Adipocyte (in vitro differentiated cells): ENCODE results near the gene PTPRN2.
"Not testable (repeated sequence)": the region's sequence is repeated elsewhere in the genome, so short reads cannot be mapped to it uniquely, and the experiment has no call there.

Source experiments
- DNase-seq: peaks from one replicate; pipeline ENCODE4 v3.0.0-alpha.2; 2015; ENCODE audit warnings: low read depth
- H3K27me3 ChIP-seq: replicated peaks from 2 replicates; pipeline ENCODE4 v1.7.0; 2013; ENCODE audit warnings: mild to moderate bottlenecking, low read length, moderate library complexity; ENCODE audit not compliant: control insufficient read depth, insufficient read depth
- H3K36me3 ChIP-seq: 2 replicates; pipeline ENCODE4 v1.7.0; 2013; ENCODE audit warnings: low read length, mild to moderate bottlenecking, moderate library complexity; ENCODE audit not compliant: control insufficient read depth, insufficient read depth, severe bottlenecking
- H3K4me1 ChIP-seq: 2 replicates; pipeline ENCODE4 v1.7.0; 2013; ENCODE audit warnings: mild to moderate bottlenecking, low read length, moderate library complexity; ENCODE audit not compliant: control insufficient read depth, insufficient read depth
- H3K4me3 ChIP-seq: 2 replicates; pipeline ENCODE4 v1.7.0; 2013; ENCODE audit warnings: mild to moderate bottlenecking, low read length, moderate library complexity
- H3K9ac ChIP-seq: 2 replicates; pipeline ENCODE4 v1.7.0; 2013; ENCODE audit warnings: mild to moderate bottlenecking, low read length, moderate library complexity
- H3K9me3 ChIP-seq: 2 replicates; pipeline ENCODE4 v1.7.0; 2013; ENCODE audit warnings: mild to moderate bottlenecking, low read length, moderate library complexity; ENCODE audit not compliant: control insufficient read depth

The PTPRN2 gene

GRCh38 chr7:158381956-158382355, 205.7 kb downstream of the PTPRN2 start:
- H3K27me3 ChIP-seq, result peaks cover 3% of the 10 kb centered on the region
- no peak for DNase-seq

GRCh38 chr7:158378978-158379377, 208.6 kb downstream of the PTPRN2 start:
- Histone ChIP-seq H3K27me3 (no peaks in the 10 kb centered on the region), H3K4me1 (no peaks in the 10 kb centered on the region), H3K9me3 (peaks cover 5% of the 10 kb centered on the region), H3K36me3 (no peaks in the 10 kb centered on the region), H3K9ac (no peak overlapping the region), H3K4me3 (no peak overlapping the region)
- DNase-seq, result no peak

More at GRCh38 chr7:158381956-158382355, 205.7 kb downstream of the PTPRN2 start:
- no peaks in the 10 kb centered on the region for H3K4me1 ChIP-seq
- no peak overlapping the region for H3K4me3 ChIP-seq
- no peak overlapping the region for H3K9ac ChIP-seq
- no peaks in the 10 kb centered on the region for H3K36me3 ChIP-seq
- no peaks in the 10 kb centered on the region for H3K9me3 ChIP-seq

GRCh38 chr7:158377800-158378623, 209.6 kb downstream of the PTPRN2 start:
- Histone ChIP-seq H3K27me3 (no peaks in the 10 kb centered on the region), H3K9ac (no peak overlapping the region), H3K36me3 (no peaks in the 10 kb centered on the region), H3K9me3 (peaks cover 5% of the 10 kb centered on the region), H3K4me1 (no peaks in the 10 kb centered on the region), H3K4me3 (no peak overlapping the region)
- no peak for DNase-seq

- DNase-seq, H3K9ac ChIP-seq, H3K4me1 ChIP-seq, H3K4me3 ChIP-seq, H3K9me3 ChIP-seq, H3K27me3 ChIP-seq, H3K36me3 ChIP-seq: not testable (repeated sequence)
These were observed 210.8 kb downstream of the PTPRN2 start for GRCh38 chr7:158376839-158377186.

- not testable (repeated sequence) for H3K36me3 ChIP-seq, H3K9me3 ChIP-seq, H3K9ac ChIP-seq, DNase-seq, H3K4me1 ChIP-seq, H3K27me3 ChIP-seq, H3K4me3 ChIP-seq
These were observed 211.3 kb downstream of the PTPRN2 start for GRCh38 chr7:158376146-158376838.

- peaks cover 5% of the 10 kb centered on the region for H3K9me3 ChIP-seq
- no peak for DNase-seq
- H3K4me3 ChIP-seq, result no peak overlapping the region
- H3K4me1 ChIP-seq, result no peaks in the 10 kb centered on the region
- no peaks in the 10 kb centered on the region for H3K27me3 ChIP-seq
- no peaks in the 10 kb centered on the region for H3K36me3 ChIP-seq
- H3K9ac ChIP-seq, result no peak overlapping the region
These were observed 212.6 kb downstream of the PTPRN2 start for GRCh38 chr7:158375034-158375433.

- Histone ChIP-seq H3K9me3 (peaks cover 5% of the 10 kb centered on the region), H3K4me3 (no peak overlapping the region), H3K27me3 (no peaks in the 10 kb centered on the region), H3K9ac (no peak overlapping the region), H3K4me1 (no peaks in the 10 kb centered on the region), H3K36me3 (no peaks in the 10 kb centered on the region)
- no peak for DNase-seq
These were observed 213.0 kb downstream of the PTPRN2 start for GRCh38 chr7:158374586-158374985.

- H3K4me1 ChIP-seq, result no peaks in the 10 kb centered on the region
- H3K9ac ChIP-seq, result no peak overlapping the region
- no peaks in the 10 kb centered on the region for H3K36me3 ChIP-seq
- no peak overlapping the region for H3K4me3 ChIP-seq
- H3K27me3 ChIP-seq, result no peaks in the 10 kb centered on the region
- peaks cover 5% of the 10 kb centered on the region for H3K9me3 ChIP-seq
- DNase-seq, result no peak
These were observed 213.5 kb downstream of the PTPRN2 start for GRCh38 chr7:158374146-158374545.

GRCh38 chr7:158373476-158374133, 214.0 kb downstream of the PTPRN2 start:
- Histone ChIP-seq H3K27me3 (no peaks in the 10 kb centered on the region), H3K4me3 (no peak overlapping the region), H3K9ac (no peak overlapping the region), H3K9me3 (peaks cover 5% of the 10 kb centered on the region), H3K36me3 (no peaks in the 10 kb centered on the region), H3K4me1 (no peaks in the 10 kb centered on the region)
- DNase-seq, result no peak

GRCh38 chr7:158372400-158373342, 215.0 kb downstream of the PTPRN2 start:
- Histone ChIP-seq H3K4me1 (no peaks in the 10 kb centered on the region), H3K36me3 (no peaks in the 10 kb centered on the region), H3K9me3 (peaks cover 5% of the 10 kb centered on the region), H3K9ac (no peak overlapping the region), H3K4me3 (no peak overlapping the region), H3K27me3 (no peaks in the 10 kb centered on the region)
- DNase-seq, result no peak
